Vagina (tissue), 2 donors: ENCODE measurements around the gene NLGN1.

Experiments
- CTCF ChIP-seq, 3 experiments: fragments of 450-650 bp in 2 of 3; fragments of 200-600 bp in 1 of 3; sonication (generic) in 1 of 3; IDR thresholded peaks; one replicate each; pipeline ENCODE4 v1.5.1; 2017 to 2019; ENCODE audit warnings: antibody characterized with exemption in 3 of 3, mild to moderate bottlenecking in 2 of 3, moderate library complexity in 2 of 3
- POLR2A ChIP-seq, 2 donors: fragments of 450-650 bp; IDR thresholded peaks; one replicate each; pipeline ENCODE4 v1.6.1; 2017; ENCODE audit warnings: antibody characterized with exemption in 2 of 2, mild to moderate bottlenecking in 2 of 2, moderate library complexity in 2 of 2
- POLR2AphosphoS5 ChIP-seq, 2 donors: sonication (generic); formaldehyde crosslinking; IDR thresholded peaks; one replicate each; pipeline ENCODE4 v1.9.0; 2017; ENCODE audit warnings: antibody characterized with exemption in 2 of 2, mild to moderate bottlenecking in 2 of 2, low read depth in 1 of 2; ENCODE audit not compliant: insufficient read depth in 1 of 2

- TF ChIP-seq CTCF (IDR thresholded peaks at IDR 0.05): no peak
- no peak for TF ChIP-seq POLR2A (IDR thresholded peaks at IDR 0.05)
- no peak for TF ChIP-seq POLR2AphosphoS5 (IDR thresholded peaks at IDR 0.05; ENCODE audit: insufficient read depth in 1 of 2, low read depth in 1 of 2)
Observed at GRCh38 chr3:174120997-174121396, 723.5 kb downstream of the NLGN1 start.
